Hippocampal formation (tissue), 2 donors: ENCODE data around the gene BLM.
"Not testable (repeated sequence)": the region's sequence is repeated elsewhere in the genome, so short reads cannot be mapped to it uniquely, and the experiment has no call there.

Experiments
- DNase-seq, 2 donors: peaks; one replicate each; lab custom pipeline; 2025; lab: John Stamatoyannopoulos, UW

BLM gene

GRCh38 chr15:90849424-90849823, 132.3 kb downstream of the BLM start:
- DNase-seq, result not testable (repeated sequence)

DNA sequence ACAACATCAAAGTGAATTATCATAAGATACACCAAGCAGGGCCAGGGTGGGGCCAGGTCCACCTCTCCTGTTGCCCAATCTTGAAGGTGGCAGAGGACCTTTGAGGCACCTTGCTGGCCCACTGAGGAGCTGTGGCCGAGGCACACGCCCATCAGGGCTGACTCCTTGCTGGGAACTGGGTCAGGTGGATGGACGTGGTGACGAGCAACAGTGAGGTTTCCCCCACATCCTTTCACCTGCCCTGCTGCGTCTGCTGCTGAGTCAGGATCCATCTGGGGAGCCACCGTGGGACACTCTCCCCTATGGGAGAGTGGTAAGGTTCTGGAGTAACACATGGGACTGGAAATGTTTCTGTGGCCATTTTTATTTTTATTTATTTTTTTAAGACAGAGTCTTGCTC, 134.0 kb downstream of the BLM start:
- no peak for DNase-seq

DNA sequence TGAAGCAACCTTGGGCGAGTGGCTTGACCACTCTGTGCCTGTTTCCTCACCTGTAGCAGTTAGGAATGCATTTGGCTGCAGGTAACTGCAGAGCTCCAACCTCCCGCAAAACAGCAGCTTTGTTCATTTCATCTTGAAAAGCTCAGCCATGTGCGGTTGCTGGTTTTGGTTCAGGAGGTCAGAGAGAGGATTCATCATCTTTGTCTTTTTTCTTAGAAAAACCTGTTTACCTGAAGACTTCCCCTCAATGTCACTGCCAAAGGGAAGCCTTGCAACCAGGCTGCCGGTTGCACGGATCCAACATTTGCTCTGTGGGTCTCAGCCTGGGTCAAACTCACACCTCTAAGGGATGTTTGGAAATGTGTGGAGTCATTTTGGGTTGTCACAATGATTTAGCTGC, 134.8 kb downstream of the BLM start:
- no peak for DNase-seq

DNA sequence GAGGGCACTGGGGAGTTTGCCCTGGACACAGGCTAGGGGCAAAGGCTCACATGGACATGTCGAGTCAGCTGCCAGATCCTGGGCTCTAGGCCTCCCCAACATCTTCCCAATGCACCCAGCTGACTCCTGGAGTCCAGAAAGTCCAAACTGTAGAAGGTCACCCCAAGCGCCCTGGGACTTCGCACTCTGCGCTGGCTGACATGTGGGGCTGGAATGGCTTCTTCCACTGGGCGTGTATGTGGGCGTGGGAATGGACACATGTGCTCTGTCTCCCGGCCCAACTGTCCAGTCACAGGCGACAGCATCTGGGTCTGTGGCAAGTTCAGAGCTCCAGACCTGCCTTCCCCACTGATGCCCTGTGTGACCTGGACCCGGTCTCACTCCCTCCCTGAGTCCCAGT, 138.0 kb downstream of the BLM start:
- no peak for DNase-seq

DNA sequence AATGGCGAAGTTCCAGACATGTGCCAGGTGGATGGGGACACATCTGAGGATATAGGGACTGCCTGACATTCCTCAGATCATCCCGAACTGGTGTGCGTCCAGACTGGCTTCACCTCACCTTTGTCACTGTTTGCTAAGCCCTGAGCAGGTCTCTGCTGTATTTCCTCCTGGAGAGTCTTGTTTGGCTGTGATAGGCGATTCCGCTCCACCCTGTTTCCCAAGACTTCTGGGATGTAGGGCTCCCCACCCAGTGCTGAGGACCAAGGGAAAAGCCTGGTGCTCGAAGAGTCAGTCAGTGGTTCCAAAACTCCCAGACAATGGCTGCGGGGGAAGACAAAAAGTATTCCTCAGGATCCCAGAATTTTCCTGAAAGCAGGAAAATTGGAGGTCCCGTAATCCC, 140.2 kb downstream of the BLM start:
- DNase-seq, result no peak

- no peak for DNase-seq
These were observed 140.8 kb downstream of the BLM start for GRCh38 chr15:90857883-90858443.

DNA sequence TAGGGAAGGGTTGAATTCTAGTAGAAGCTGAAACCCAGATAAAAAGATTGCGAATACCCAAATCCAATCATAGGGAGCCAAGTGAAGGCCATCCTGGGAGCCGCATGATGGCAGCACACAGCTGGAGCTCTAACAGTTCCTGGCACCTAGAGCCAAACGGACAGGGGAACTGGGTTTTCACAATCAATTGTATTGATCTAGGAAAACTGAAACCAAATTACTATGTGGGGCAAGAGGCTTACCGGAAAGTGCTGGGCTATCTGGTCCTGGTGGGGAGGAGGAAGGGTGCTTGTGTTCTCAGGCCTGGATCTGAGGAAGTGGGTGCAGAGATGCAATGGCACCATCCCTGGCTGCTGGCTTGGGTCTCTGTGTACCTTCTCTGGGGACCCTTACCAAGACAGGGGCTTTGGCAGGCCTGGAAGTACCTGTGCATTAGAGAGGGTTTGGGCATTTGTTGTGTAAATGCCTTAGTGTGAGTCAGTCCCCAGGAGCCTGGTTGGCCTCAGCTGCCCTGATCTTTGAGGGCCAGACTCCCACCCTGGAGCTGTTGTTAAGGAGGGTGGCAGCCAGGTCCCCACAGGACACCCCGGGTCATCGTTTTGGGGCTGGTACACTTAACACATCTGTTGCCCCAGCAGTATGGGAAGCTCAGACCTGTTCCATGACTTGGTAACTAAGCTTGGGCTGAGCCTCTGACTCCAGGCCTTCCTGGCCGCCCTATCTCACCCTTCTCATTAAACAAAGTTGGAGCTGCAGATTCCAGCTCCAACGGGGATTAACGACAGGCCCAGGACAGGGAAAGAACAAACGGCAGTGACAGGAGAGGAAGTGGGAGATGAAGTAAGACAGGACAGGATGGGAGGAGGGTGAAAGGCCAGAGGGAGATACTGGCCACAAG, 142.3 kb downstream of the BLM start:
- no peak for DNase-seq

- no peak for DNase-seq
These were observed 143.3 kb downstream of the BLM start for GRCh38 chr15:90860450-90860849.

DNA sequence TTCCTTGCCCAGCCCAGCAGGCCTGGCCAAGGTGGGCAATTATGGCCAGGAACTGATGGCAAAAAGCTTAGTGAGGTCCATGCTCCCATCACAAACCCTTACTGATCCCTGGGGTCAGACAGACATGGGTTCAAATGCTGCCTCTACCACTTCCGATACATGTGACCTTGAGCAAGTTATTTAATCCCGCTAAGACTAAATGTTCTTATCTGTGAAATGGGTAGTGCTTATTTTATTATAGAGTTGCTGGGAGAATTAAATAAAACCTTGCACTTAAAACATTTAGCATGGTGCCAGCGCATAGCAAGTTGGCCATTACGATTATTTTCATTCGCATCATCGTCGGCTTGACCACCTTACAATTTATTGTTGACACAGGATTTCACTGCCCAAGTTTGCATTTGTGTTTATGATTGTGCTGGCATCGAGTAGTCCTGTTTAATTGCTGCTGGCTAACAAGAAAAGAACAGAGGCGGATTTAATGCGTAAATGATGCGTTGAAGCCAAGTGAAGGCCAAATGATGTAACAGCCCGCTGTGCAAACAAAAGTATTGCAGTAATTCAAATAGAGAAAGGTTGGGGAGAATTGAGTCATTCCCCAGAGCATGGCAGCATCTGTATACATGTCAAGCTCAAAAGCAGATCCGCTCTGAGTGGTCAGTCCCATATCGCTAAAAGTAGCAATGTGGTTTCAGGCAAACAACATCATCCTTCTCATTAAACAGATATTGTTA, 144.0 kb downstream of the BLM start:
- no peak for DNase-seq

- no peak for DNase-seq
These were observed 145.3 kb downstream of the BLM start for GRCh38 chr15:90862487-90862886.

DNA sequence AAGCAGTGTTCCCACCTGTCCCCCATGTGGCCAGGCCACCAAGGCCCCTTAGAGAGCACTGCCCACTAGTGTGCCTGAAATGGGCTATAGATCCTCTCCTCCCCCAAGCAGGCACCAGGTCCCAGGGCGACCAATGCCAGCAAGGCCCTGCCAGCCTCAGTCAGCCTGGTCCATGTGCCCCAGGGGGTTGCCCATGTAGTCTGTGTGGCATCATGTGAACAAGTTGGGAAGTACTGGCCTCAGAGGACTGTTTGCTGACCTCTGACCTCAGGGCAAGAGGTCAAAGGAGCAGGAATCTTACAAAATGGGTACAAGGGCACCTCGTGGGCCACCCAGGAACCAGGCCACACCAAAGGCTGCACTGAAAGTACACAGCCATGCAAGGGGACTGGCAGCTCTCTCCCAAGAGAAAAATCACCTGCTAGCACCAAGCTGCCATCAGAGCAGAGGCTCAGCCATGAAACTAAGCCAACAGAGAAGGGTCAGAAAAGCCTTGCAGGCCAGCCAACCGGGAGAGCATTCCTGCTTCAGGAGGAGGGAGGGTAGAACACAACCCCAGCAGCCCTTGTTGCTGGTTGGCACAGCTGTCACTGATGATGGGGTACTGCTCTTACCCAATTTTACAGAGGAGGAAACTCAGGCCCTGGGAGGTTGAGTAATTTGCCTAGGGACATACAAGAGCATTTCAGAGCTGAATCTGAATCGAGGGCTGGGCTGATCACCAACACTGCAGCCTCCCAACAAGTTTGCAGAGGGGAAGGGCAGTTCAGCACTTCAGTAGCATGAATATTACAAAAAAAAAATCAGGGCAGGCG, 146.0 kb downstream of the BLM start:
- DNase-seq, result no peak

DNA sequence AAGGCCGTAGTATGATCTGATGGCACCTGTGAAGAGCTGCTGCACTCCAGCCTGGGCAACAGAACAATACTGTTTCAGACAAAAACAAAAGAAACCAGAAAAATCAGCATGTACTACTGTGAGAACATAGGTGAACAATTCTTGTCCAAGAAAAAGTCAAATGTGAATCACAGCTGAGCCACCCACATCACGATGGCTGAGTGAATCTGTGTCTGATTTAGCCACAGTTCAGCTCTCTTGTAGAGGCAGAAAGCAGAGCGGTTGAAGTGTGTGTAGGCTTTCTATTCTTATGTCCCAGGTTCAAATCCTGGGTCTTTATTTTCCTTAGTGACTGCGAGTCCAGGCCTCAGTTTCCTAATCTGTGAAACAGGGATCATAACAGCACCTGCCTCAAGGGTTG, 146.8 kb downstream of the BLM start:
- no peak for DNase-seq

GRCh38 chr15:90864507-90864906, 147.4 kb downstream of the BLM start:
- DNase-seq, result no peak

DNA sequence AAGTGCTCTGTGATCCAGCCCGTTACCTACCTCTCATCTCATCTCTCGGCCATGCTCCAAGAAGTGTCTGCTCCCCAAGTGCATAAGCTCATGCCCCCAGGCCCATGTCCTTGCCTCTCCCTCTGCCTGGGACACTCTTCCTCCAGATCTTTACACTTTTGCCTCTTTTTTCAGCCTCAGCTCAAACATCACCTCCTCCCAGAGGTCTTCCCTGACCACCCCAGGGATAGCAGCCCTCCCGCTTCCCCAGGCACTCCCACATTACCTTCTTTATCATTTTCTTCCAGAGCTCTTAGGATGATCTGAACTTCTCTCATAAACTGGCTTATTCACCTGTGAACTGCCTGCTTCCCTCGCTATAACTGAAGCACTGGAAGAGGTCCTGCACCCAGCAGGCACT, 148.6 kb downstream of the BLM start:
- no peak for DNase-seq
